Endodermal cell (in vitro differentiated cells): Measurements from ENCODE around the gene HOXB1. TPM values are rescaled to one million over a fixed set of nuclear protein-coding genes. Genes with fewer than 3 reads are reported as not detected.

Source experiments
- DNase-seq: peaks from one replicate; pipeline ENCODE4 v3.0.0-alpha.2; 2017
- H3K27ac ChIP-seq: 2 replicates; pipeline ENCODE4 v1.5.1; 2013; ENCODE audit warnings: mild to moderate bottlenecking, low read depth, low read length, moderate library complexity
- H3K27me3 ChIP-seq: 2 replicates; pipeline ENCODE4 v1.6.1; 2013; ENCODE audit warnings: mild to moderate bottlenecking, low read length, moderate library complexity; ENCODE audit not compliant: insufficient read depth, control insufficient read depth, poor library complexity, severe bottlenecking
- H3K36me3 ChIP-seq: 2 replicates; pipeline ENCODE4 v1.7.0; 2013; ENCODE audit warnings: mild to moderate bottlenecking, low read length, moderate library complexity; ENCODE audit not compliant: control insufficient read depth, insufficient read depth
- H3K4me1 ChIP-seq: one replicate; pipeline ENCODE4 v1.7.0; 2013; ENCODE audit warnings: low read length; ENCODE audit not compliant: control insufficient read depth, insufficient read depth
- H3K4me3 ChIP-seq: 2 replicates; pipeline ENCODE4 v1.5.1; 2013; ENCODE audit warnings: mild to moderate bottlenecking, low read length, moderate library complexity
- H3K9ac ChIP-seq: 2 replicates; pipeline ENCODE4 v1.6.1; 2013; ENCODE audit warnings: mild to moderate bottlenecking, low read length, moderate library complexity; ENCODE audit not compliant: poor library complexity, severe bottlenecking; ENCODE audit errors: extremely low read depth
- H3K9me3 ChIP-seq: 2 replicates; pipeline ENCODE4 v1.6.1; 2013; ENCODE audit warnings: mild to moderate bottlenecking, low read length, moderate library complexity; ENCODE audit not compliant: control insufficient read depth
- H3K27ac Mint-ChIP-seq: 2 replicates; pipeline ENCODE4 v1.8.0; 2020; ENCODE audit warnings: mixed read lengths
- H3K27me3 Mint-ChIP-seq: 2 replicates; pipeline ENCODE4 v1.8.0; 2021; ENCODE audit warnings: mild to moderate bottlenecking, mixed read lengths; ENCODE audit not compliant: insufficient read depth
- H3K36me3 Mint-ChIP-seq: 2 replicates; pipeline ENCODE4 v1.8.0; 2020; ENCODE audit warnings: low read depth, mixed read lengths
- H3K4me1 Mint-ChIP-seq: 2 replicates; pipeline ENCODE4 v1.8.0; 2020; ENCODE audit warnings: mixed read lengths
- H3K4me3 Mint-ChIP-seq: 2 replicates; pipeline ENCODE4 v1.8.0; 2020; ENCODE audit warnings: mild to moderate bottlenecking, moderate library complexity, mixed read lengths
- H3K9me3 Mint-ChIP-seq: 2 replicates; pipeline ENCODE4 v1.8.0; 2020; ENCODE audit warnings: mild to moderate bottlenecking, mixed read lengths
- CTCF ChIP-seq: fragments of 200-600 bp; sonication (generic); conservative IDR thresholded peaks from 2 replicates; pipeline ENCODE4 v1.5.0; 2021; ENCODE audit warnings: antibody characterized with exemption, mild to moderate bottlenecking
- WGBS, 2 experiments: methylation state at CpG; one replicate each; pipeline versions ENCODE4 v1.1.5 to v1.1.7; 2013; ENCODE audit warnings: missing lambda C conversion rate in 2 of 2, mixed read lengths in 1 of 2; ENCODE audit not compliant: insufficient coverage in 1 of 2, insufficient read length in 1 of 2; 5-methylcytosine and 5-hydroxymethylcytosine counted together
- total RNA-seq, 2 donors: library from RNA; stranded (reverse); fragmentation: NEBNext Ultra II Directional in 1 of 2; extraction: Animal tissue kit (Norgen Biotek cat#: 25700) in 1 of 2; gene quantifications; 2 replicates in 1 of 2; 3 replicates in 1 of 2; pipeline ENCODE4 v1.2.1, GENCODE V29; 2021

Gene HOXB1
- total RNA-seq, 2 donors from 2014 or later = not detected

GRCh38 chr17:48556576-48557401 is 26.0 kb upstream of the HOXB1 start:
- TF ChIP-seq CTCF = no peak
- peaks cover 10% of the 10 kb centered on the region for H3K4me1 Mint-ChIP-seq
- H3K36me3 Mint-ChIP-seq = no peaks in the 10 kb centered on the region
- no peak for DNase-seq
- no peak overlapping the region for H3K4me3 ChIP-seq
- no peak overlapping the region for H3K9ac ChIP-seq
- peaks cover 3% of the 10 kb centered on the region for H3K4me1 ChIP-seq
- H3K36me3 ChIP-seq = no peaks in the 10 kb centered on the region
- WGBS, 2 experiments = 19 to 25% methylated on average over 4 to 7 of the region's 7 CpGs
- peaks cover 100% of the 10 kb centered on the region for H3K27me3 ChIP-seq
- H3K27ac ChIP-seq = no peak overlapping the region
- H3K9me3 Mint-ChIP-seq = no peaks in the 10 kb centered on the region
- H3K4me3 Mint-ChIP-seq = no peak overlapping the region
- H3K9me3 ChIP-seq = no peaks in the 10 kb centered on the region
- no peak overlapping the region for H3K27ac Mint-ChIP-seq
- H3K27me3 Mint-ChIP-seq = peaks cover 99% of the 10 kb centered on the region

DNA sequence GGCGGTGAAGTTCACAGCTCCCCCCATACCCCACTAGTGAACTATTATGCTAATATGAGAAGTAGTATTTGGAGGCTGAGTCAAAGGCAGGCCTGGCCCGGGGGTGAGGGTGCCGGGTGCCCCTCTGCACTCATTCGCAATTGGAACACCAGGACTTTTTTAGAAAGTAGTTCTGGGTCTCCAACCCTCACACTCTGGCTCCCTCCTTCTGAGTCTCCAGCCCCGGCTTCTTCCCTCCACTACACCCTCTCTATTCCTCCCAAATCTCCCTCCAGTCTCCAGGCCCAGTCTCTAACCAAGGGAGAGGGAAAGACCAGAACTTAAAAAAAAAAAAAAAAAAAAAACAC is 25.4 kb upstream of the HOXB1 start:
- H3K27me3 ChIP-seq = peaks cover 100% of the 10 kb centered on the region

More for the DNA sequence above, 25.4 kb upstream of the HOXB1 start:
- DNase-seq = no peak
- no peak overlapping the region for H3K9ac ChIP-seq
- no peaks in the 10 kb centered on the region for H3K9me3 ChIP-seq
- peaks cover 3% of the 10 kb centered on the region for H3K4me1 ChIP-seq
- Mint-ChIP-seq H3K4me3 (no peak overlapping the region), H3K27me3 (peaks cover 99% of the 10 kb centered on the region), H3K9me3 (no peaks in the 10 kb centered on the region), H3K4me1 (peaks cover 10% of the 10 kb centered on the region), H3K27ac (no peak overlapping the region), H3K36me3 (no peaks in the 10 kb centered on the region)
- 6 to 15% methylated on average over 3 to 4 of the region's 5 CpGs for WGBS, 2 experiments
- no peak for TF ChIP-seq CTCF
- H3K36me3 ChIP-seq = no peaks in the 10 kb centered on the region
- no peak overlapping the region for H3K4me3 ChIP-seq
- H3K27ac ChIP-seq = peak overlapping the region; percentile 53
